HepG2 (cell line): ENCODE data around the gene JDP2.

ENCODE experiments used
- CHD2 ChIP-seq: IDR thresholded peaks from 2 replicates; pipeline ENCODE4 v1.6.1; 2011; ENCODE audit warnings: low read depth, low read length, improper control_type of control experiment
- CTCF ChIP-seq: sonication (generic); formaldehyde crosslinking; IDR thresholded peaks from 2 replicates; pipeline ENCODE4 v1.5.0; 2020; ENCODE audit warnings: mild to moderate bottlenecking, missing genetic modification reagents, moderate library complexity
- NPAS2 ChIP-seq: sonication (generic); formaldehyde crosslinking; IDR thresholded peaks from 2 replicates; pipeline ENCODE4 v1.8.0; 2022; ENCODE audit warnings: mild to moderate bottlenecking, missing genetic modification reagents, borderline replicate concordance
- PCBP2 ChIP-seq: fragments of 200-400 bp; formaldehyde crosslinking; optimal IDR thresholded peaks from 2 replicates; pipeline ENCODE3; 2018; ENCODE audit warnings: low read length, low read depth; ENCODE audit not compliant: poor library complexity, severe bottlenecking
- POLR2A ChIP-seq, 2 experiments: IDR thresholded peaks; 2 replicates each; pipeline ENCODE4 v1.6.1; 2011; ENCODE audit warnings: low read depth in 2 of 2, low read length in 2 of 2, mild to moderate bottlenecking in 1 of 2, moderate library complexity in 1 of 2; ENCODE audit not compliant: insufficient read depth in 1 of 2
- RXRA ChIP-seq: sonication (generic); formaldehyde crosslinking; IDR thresholded peaks from 2 replicates; pipeline ENCODE4 v1.5.1; 2020; ENCODE audit warnings: missing genetic modification reagents
- SMARCC2 ChIP-seq: fragments of 450-650 bp; IDR thresholded peaks from 2 replicates; pipeline ENCODE4 v1.6.1; 2017; ENCODE audit warnings: antibody characterized with exemption, mild to moderate bottlenecking
- TBP ChIP-seq: sonication (generic); formaldehyde crosslinking; IDR thresholded peaks from 2 replicates; pipeline ENCODE4 v1.5.0; 2020; ENCODE audit warnings: missing genetic modification reagents
- TCF7L2 ChIP-seq: IDR thresholded peaks from 2 replicates; pipeline ENCODE4 v1.6.1; 2011; ENCODE audit warnings: mild to moderate bottlenecking, low read depth, low read length, moderate library complexity
- TEAD3 ChIP-seq: optimal IDR thresholded peaks from 2 replicates; pipeline ENCODE3; 2016; ENCODE audit warnings: borderline replicate concordance
- ZNF644 ChIP-seq: IDR thresholded peaks from 2 replicates; pipeline ENCODE4 v1.6.1; 2016; ENCODE audit warnings: low read depth
- ZNF660 ChIP-seq: sonication (generic); formaldehyde crosslinking; IDR thresholded peaks from 2 replicates; pipeline ENCODE4 v1.5.1; 2020; ENCODE audit warnings: mild to moderate bottlenecking, low read depth, missing genetic modification reagents, borderline replicate concordance
- TF ChIP-seq, protein P1 (sequence below): IDR thresholded peaks from 2 replicates; pipeline ENCODE4 v1.6.1; 2016; ENCODE audit warnings: control low read depth
- TF ChIP-seq, protein P2 (sequence below): sonication (generic); formaldehyde crosslinking; IDR thresholded peaks from 2 replicates; pipeline ENCODE4 v1.4.0; 2020; ENCODE audit warnings: missing genetic modification reagents

DNA sequence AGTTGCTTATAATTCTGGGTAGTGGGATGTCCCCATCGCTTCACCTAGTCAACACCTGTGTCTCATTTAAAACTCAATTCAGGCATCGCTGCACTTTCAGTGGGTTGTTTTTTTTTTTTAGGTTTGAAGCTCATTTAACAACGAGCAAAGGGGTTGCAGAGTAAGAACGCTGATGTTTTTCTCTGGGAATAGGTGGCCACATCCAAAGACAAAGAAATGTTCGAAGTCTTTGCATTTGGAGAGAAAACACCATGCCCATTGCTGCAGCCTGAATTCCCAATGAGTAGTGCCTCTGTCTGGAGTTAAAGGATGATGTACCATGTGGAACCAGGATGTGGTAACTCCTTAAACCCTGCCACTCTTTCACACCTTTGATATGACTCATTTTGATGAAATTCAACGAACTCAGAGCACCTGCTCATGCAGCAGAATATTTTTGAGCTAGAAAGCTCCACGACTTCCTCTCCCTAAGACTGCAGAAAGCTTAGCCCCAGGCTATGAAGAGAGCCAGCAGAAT lies 59.4 kb downstream of the JDP2 start:
- TF ChIP-seq RXRA (CRISPR knock-in tag): no peak
- no peak for TF ChIP-seq CTCF (CRISPR knock-in tag)
- no peak for TF ChIP-seq TCF7L2
- TF ChIP-seq ZNF644 (CRISPR knock-in tag): no peak
- no peak for TF ChIP-seq SMARCC2
- TF ChIP-seq TEAD3 (CRISPR knock-in tag): no peak
- TF ChIP-seq, protein P1, sequence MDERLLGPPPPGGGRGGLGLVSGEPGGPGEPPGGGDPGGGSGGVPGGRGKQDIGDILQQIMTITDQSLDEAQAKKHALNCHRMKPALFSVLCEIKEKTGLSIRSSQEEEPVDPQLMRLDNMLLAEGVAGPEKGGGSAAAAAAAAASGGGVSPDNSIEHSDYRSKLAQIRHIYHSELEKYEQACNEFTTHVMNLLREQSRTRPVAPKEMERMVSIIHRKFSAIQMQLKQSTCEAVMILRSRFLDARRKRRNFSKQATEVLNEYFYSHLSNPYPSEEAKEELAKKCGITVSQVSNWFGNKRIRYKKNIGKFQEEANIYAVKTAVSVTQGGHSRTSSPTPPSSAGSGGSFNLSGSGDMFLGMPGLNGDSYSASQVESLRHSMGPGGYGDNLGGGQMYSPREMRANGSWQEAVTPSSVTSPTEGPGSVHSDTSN: no peak
- TF ChIP-seq TBP: no peak
- TF ChIP-seq ZNF660 (CRISPR knock-in tag): no peak
- no peak for TF ChIP-seq POLR2A (IDR thresholded peaks at IDR 0.05; ENCODE audit: insufficient read depth in 1 of 2, low read depth in 2 of 2, low read length in 2 of 2)
- TF ChIP-seq NPAS2 (CRISPR knock-in tag): no peak
- TF ChIP-seq, protein P2, sequence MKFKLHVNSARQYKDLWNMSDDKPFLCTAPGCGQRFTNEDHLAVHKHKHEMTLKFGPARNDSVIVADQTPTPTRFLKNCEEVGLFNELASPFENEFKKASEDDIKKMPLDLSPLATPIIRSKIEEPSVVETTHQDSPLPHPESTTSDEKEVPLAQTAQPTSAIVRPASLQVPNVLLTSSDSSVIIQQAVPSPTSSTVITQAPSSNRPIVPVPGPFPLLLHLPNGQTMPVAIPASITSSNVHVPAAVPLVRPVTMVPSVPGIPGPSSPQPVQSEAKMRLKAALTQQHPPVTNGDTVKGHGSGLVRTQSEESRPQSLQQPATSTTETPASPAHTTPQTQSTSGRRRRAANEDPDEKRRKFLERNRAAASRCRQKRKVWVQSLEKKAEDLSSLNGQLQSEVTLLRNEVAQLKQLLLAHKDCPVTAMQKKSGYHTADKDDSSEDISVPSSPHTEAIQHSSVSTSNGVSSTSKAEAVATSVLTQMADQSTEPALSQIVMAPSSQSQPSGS: no peak
- TF ChIP-seq PCBP2: no peak
- TF ChIP-seq CHD2: no peak
